HEK293T (cell line): ENCODE measurements around the gene SLC5A10.

Experiments
- ARNT ChIP-seq: fragments of 450-650 bp; IDR thresholded peaks from 2 replicates; pipeline ENCODE4 v1.6.1; 2017; ENCODE audit warnings: mild to moderate bottlenecking
- BHLHE40 ChIP-seq: fragments of 450-650 bp; IDR thresholded peaks from 2 replicates; pipeline ENCODE4 v1.6.1; 2016; ENCODE audit warnings: mild to moderate bottlenecking, moderate library complexity, borderline replicate concordance
- FOXK2 ChIP-seq: fragments of 450-650 bp; IDR thresholded peaks from 2 replicates; pipeline ENCODE4 v1.6.1; 2016; ENCODE audit warnings: mild to moderate bottlenecking
- FOXM1 ChIP-seq: fragments of 450-650 bp; IDR thresholded peaks from 2 replicates; pipeline ENCODE4 v1.6.1; 2017; ENCODE audit warnings: mild to moderate bottlenecking, borderline replicate concordance
- NFRKB ChIP-seq: fragments of 450-650 bp; IDR thresholded peaks from 2 replicates; pipeline ENCODE4 v1.6.1; 2016; ENCODE audit warnings: mild to moderate bottlenecking, moderate library complexity
- SP1 ChIP-seq: fragments of 450-650 bp; IDR thresholded peaks from 2 replicates; pipeline ENCODE4 v1.6.1; 2017

DNA sequence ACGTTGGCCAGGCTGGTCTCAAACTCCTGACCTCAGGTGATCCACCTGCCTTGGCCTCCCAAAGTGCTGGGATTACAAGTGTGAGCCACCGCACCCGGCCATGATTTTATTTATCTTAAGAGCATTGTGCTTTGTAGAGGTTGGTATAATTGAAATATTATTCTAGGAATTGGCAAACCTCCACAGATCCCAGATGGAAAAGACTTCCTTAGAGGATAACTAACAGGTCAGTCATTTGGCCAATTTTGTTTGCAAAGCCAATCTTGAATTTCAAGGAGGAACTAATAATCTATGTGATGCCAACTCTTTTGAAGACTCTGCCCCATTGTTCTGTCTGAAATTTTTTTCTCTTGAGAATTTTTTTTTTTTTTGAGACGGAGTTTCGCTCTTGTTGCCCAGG lies 46.7 kb upstream of the SLC5A10 start:
- no peak for TF ChIP-seq FOXM1
- no peak for TF ChIP-seq BHLHE40
- TF ChIP-seq SP1 = no peak
- no peak for TF ChIP-seq NFRKB
- TF ChIP-seq ARNT = no peak
- TF ChIP-seq FOXK2 = no peak
